GM21723 (cell line): ENCODE results near the gene SACS.
"Not testable (repeated sequence)": the region's sequence is repeated elsewhere in the genome, so short reads cannot be mapped to it uniquely, and the experiment has no call there.

Source experiments
- ATAC-seq: cut with Tn5 transposase; IDR thresholded peaks from one replicate; pipeline ENCODE4 v1.9.1; 2021; ENCODE audit warnings: mild to moderate bottlenecking, moderate library complexity; ENCODE audit not compliant: unreplicated experiment

The SACS gene

DNA sequence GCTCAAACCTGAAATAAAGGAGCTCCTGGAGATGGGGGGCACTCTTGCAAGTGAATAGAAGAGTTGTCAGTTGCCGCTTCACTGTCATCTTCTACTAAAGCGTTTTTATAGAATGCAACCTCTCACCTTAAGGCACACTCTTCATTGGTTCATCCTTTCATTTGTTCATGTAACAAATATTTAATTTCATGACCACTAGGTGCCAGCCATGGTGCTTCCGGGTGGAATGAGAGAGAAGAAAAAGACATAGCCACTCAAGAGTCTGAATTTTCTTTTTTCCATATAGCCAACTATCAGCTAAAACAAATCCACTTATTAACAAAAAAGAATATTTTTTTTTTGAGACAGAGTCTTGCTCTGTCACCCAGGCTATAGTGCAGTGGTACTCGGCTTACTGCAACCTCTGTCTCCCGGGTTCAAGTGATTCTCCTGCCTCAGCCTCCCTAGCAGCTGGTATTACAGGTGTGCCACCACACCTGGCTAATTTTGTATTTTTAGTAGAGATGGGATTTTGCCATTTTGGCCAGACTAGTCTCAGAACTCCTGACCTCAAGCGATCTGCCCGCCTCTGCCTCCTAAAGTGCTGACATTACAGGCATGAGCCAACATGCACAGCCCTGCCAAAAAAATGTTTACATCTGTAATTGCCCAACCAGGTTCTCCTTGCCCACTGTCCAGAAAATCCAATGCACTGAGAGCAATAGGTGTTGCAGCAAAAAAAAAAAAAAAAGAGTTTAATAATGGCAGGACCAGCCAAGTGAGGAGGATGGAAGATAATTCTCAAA, 22.1 kb upstream of the SACS start:
- no peak for ATAC-seq

DNA sequence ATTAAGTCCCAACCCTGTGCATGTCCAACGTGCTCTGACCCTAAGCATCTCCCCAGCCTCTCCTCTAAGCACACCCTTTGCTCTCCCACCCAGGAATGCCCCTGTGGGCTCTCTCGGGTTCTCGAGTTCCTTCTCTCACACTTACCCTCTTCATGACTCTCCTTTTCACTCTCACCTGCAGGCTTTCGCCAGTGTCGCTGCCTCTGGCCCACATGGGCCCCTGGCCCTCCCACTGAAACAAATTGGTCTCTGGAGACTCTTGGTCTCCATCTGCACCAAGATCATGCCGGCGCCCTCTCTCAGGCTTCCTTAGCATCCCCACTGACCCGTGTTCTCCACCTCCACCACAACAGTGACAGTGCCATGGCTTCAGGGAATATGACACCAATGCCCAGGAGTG, 19.6 kb upstream of the SACS start:
- no peak for ATAC-seq

GRCh38 chr13:23450340-23451046, 17.0 kb upstream of the SACS start:
- no peak for ATAC-seq

- ATAC-seq: no peak
Observed at GRCh38 chr13:23449398-23450162, 16.1 kb upstream of the SACS start.

DNA sequence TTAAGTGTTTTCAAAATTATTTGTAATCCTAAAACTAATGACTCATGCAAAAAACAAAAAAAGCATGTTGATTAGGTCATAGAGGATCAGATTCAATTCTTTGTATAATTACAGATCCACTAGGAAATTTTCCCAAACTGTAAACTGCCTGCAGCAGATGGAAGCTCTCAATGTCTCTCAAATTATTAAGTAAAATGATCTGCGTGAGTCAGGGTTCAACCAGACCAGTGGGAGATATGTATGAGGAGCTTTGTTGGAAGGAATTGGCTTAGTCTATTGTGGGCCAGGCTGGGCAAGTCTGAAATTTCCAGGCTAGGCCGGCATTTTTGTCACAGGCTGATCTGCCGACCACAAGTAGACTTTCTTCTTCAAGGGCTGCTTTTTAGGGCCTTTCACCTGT, 14.4 kb upstream of the SACS start:
- ATAC-seq: no peak

DNA sequence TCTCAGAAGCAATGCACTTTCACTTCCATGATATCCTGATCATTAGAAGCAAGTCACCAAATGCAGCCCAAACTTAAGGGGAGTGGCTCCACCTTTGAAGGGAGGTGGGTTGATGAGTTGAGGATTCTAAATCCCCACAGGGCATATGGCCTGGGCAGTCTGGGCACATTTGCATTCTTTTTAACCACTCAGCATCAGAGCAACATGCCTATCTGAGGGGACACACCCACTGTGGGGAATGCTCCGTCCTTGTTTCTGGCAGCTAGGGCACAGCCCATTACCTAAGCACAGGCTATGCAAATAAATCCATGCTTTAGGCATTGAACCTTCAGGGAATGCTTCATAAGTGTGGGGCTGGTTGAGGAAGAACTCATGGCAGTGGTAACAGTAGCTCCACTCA, 12.3 kb upstream of the SACS start:
- no peak for ATAC-seq

DNA sequence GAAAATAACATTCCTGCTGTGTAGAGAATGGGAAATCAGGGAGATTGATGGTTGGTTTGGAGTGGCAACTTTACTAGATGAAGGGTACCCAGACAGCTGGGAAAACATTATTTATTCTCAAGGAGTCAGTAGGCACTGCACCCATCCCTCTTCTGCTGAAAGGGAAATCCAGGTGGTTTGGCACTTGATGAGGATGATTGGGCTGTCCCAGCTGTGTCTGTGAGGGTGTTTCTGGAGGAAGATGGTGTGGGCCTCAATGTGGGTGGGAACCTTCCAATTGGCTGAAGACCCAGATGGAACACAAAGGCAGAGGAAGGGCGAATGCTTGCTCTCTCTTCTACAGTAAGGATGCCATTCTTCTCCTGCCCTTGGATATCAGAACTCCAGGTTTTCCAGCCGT, 10.4 kb upstream of the SACS start:
- no peak for ATAC-seq

- no peak for ATAC-seq
Observed at GRCh38 chr13:23443110-23443509, 9.6 kb upstream of the SACS start.

DNA sequence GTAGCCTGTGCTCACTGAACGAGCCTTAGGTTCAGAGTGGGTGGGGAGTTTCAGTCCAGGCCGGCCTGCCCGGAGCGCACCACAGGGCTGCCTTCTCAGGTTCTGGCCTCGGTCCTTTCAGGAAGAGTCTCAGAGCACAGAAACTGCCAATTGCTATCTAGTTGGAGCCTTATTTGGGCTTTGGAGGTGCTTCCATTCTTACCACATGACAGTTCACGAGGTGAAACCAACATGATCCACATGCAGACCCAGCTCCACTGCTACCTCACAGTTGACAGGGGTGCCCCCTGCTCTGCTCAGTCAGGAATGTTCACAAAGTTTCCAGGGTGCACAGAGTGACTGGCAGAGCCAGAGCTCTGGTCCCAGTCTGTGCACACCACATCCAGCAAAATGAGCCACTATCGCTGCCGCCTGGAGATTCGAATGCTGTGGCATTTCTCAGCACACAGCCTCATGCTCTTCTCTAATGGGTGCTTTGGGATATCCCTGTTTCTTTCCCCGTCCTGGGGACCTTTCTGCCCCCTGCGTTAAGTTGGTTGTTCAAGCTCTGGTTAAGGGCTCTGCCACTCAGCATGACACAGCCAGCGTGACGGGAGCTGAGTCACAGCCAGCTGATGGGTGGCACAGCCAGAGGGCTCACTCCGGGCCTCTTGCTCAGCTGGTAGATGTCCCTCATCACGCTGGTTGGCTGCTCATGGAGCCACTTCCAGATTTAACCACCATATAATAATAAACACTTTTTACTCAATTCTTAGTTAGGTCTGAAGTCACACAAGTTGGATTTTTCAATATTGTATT, 7.5 kb upstream of the SACS start:
- no peak for ATAC-seq

DNA sequence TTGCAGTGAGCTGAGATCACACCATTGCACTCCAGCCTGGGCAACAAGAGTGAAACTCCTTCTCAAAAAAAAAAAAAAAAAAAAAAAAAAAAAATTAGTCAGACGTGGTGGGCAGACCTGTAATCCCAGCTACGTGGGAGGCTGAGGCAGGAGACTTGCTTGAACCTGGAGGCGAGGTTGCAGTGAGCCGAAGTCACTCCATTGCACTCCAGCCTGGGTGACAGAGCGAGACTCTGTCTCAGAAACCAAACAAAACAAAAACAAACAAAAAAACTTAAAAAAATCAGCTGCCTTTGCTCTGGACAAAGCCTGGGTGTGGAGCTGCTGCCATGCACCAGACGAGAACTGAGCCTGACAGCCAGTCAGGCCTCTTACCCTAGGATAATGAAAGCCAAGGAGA, 6.8 kb upstream of the SACS start:
- ATAC-seq: not testable (repeated sequence)

DNA sequence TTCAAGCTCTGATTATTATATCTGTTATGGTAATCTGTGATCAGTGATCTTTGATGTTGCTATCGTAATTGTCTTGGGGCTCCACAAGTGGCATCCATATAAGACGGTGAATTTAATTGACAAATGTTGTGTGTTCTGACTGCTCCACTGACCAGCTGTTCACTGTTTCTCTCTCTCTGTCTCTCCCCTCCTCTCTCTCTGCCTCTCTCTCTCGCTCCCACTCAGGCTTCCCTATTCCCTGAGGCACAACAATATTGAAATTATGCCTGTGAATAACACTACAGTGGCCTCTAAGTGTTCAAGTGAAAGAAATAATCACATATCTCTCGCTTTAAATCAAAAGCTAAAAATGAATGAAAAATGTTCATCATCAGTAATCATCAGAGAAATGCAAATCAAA, 4.4 kb upstream of the SACS start:
- no peak for ATAC-seq

DNA sequence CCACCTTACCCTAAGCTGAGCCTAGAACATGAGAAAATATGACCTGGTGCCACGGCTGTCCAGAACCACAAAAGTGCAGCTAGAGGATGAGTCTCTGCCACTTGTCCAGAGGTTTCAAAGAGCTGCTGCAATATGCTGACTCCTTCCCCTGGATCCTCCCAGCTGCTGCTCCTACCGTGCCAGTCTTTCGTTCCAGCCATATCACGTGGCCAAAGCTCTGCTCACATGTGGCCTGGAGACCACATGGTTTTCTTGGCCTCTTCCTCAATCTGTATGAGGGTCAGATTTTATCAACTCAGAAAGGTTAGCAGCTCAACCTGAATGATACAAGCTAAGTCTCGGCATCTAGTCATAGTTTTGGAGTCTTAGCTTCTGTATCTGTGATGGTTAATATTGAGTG, 3.2 kb upstream of the SACS start:
- no peak for ATAC-seq

DNA sequence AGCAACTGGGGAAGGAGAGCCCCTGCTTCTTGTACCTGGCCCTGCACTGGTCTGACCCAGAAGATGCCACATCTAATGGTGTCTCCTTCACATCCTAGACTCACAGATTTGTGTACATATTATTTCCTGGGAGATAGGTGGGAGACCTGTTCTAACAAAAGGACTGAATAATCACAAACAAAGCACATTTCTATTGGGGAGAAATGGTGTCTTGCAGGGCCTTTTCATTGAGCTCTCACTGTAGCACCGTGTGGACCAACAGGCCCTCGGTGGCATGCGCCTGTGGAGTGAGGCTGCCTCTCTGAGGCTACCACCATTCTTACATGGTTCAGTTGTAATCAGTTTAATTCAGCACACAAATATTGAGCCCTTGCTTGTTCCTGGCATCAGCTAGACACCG, 989 bp upstream of the SACS start:
- ATAC-seq: no peak

GRCh38 chr13:23432626-23433025, 876 bp downstream of the SACS start:
- ATAC-seq: no peak

- no peak for ATAC-seq
Observed at GRCh38 chr13:23430664-23431063, 2.8 kb downstream of the SACS start.

- ATAC-seq: no peak
Observed at GRCh38 chr13:23427881-23428528, 5.5 kb downstream of the SACS start.

DNA sequence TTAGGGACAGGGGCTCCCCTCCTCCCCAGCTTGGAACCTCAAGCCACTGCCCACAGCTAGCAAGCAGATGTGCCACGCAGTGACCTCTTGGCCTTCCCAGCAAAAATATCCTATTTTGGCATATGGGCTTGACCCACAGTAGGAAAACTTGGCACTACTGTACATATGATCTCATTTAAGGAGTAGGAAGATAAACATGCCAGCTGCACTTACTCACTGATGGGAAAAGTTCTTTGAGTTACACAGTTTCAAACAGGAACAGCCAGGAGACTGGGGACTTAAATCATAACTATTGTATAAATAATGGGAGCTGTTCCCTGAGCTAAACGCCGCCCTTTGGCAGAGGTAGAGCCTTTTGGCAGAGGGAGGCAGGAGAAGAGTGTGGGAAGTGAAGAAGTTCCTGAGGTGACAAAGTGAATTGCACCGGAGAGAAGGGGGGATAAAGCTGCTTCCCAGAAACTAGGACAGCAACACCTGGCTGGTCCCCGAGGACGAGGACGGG, 6.1 kb downstream of the SACS start:
- ATAC-seq: no peak

- no peak for ATAC-seq
Observed at GRCh38 chr13:23421596-23421995, 11.9 kb downstream of the SACS start.

- ATAC-seq: no peak
Observed at GRCh38 chr13:23418776-23419683, 14.5 kb downstream of the SACS start.
